NCI-H2171 (cell line): ENCODE results near the gene CAMK2B.
A peak's percentile ranks its signal among the peaks of the same experiment; 100 is the strongest.

Experiments used
- DNase-seq: peaks from one replicate; lab custom pipeline; 2025; lab: John Stamatoyannopoulos, UW

Gene CAMK2B

DNA sequence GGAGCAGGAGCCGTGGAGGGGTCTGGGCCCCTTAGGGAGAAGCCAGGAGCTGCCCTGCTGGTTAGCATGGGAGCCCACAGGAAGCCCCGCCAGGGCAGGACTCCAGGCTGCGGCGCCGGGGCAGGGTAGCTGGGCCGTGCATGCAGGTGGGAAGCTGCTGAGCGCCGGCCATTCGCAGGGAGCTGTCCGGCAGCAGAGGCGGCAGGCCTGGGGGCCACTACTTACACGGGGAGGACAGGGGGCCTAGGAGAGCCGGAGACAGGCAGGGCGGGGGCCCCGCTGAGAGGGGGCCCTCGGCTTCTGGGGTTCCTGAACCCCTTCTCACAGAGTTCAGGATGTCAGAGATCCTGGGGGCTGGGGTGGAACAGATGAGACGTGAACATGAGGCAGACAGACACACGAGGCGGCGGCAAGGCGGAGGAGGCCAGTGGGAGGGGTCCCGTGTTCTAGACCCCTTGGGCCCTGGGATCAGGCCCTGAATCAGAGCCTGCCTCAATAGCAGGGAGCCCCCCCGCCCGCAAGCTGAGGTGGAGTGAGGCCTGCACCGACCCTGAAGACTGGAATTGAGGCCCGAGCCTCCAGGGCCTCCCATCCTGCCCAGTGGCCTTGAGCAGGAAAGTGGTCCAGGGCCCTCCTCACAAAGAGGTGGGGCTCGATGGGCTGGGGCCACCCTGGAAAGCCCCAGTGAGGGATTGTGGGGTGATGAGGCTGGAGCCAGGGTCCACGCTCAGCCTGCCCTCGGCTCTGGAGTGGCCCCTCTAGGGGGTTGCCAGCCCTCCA lies 96.6 kb downstream of the CAMK2B start:
- no peak for DNase-seq

GRCh38 chr7:44227911-44228310 lies 97.5 kb downstream of the CAMK2B start:
- no peak for DNase-seq

GRCh38 chr7:44226396-44226753 lies 99.0 kb downstream of the CAMK2B start:
- DNase-seq: no peak

DNA sequence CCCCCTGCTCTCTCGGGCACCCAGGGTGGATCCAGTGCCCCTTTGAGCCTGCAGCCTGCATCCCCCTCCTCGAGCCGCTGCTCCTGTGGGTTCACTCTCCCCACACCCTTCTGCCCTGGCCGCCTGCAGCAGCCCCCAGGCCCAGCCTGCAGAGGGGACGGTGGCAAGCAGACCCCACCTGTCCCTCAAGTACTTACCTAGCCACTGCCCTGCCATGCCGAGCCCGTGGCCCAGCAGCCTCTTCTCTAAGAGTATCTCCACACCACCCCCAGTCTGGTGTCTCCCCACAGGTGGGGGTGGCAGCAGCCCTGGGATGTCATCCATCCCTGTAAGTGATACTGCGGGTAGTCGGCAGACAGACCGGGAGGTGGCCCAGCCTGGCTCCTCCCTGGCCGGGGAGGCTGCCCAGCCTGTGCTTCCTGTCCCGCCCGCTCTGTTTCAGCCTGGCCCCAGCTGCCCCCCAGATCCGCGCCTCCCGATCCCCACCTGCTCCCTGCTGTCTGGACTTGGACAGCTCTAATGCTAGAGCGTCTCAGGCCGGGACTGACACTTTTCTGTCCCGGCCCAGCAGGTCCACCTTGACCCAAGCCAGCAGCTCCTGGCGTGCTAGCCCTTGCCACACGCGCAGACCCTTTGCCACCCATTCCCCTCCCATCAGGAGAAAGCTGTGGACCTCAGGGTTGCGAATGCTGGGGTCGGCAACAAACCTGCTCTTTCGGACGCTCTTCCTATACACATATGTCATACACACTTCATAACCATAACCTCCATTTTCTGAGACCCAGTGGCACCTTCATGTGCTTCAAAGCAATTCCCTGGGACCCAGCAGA lies 99.6 kb downstream of the CAMK2B start:
- no peak for DNase-seq

DNA sequence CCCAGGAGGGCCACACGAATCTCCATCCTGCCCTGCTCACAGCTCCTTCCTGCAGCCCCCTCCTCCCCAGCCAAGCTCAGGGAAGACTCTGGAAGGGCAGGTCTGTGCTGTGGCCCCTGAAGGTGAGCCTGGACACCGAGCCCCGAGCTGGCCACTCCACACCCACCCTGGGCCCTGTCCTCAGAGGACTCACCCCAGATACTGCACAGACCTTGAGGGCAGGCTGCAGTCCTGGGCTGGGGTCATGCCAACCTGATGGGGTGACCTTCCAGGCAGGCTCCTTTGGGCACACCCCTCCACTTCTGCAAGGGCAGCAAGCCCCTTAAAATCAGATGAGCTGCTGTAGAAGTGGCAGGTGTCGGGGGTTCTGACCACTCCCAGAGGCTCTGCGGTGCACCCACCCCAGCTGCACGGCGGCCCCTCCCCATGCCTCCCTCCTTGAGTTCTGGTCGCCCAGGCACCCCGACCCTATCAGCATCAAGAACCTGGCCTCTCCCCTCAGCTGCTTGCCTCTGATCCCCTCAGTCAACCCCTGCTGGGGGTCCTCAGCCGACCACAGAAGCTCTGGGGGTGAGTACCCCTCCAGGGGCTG lies 100.3 kb downstream of the CAMK2B start:
- no peak for DNase-seq

GRCh38 chr7:44224080-44224973 lies 101.1 kb downstream of the CAMK2B start:
- peak; percentile 19 for DNase-seq

DNA sequence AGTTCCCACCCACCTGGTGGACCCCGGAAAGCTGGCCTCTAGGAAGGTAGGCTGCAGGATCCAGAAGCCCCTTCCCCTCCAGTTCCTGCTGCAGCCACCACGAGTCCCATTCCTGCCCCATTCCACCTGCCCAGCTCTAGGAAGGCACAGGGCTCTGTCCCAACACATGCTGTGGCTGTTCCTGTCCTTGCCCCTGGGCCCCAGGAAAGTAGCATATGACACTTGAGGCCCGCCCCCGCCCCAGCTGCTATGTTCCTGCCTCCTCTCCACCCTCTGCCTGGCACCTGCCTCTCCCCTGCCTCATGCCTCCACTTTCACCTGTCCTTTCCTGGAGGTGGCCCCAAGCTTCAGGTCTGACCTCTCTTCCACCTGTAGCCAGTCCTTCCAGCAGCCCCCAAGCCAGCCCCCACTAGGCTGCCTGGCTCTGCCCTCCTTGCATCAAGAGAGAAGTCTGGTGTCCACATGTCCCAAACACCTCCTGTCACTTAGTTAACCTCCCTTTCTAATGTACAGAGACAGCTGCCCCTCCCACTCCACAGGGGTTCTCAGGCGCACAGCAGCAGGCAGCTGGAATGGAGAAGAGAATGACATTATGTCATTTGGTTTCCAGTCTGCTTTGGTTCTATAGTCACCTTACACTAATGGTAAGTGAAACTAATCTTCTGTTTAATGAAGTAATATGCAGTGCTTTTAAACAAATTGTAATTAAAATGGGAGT lies 101.9 kb downstream of the CAMK2B start:
- DNase-seq: peak; percentile 43

GRCh38 chr7:44222776-44223261 lies 102.6 kb downstream of the CAMK2B start:
- DNase-seq: peak; percentile 23

GRCh38 chr7:44222074-44222473 lies 103.3 kb downstream of the CAMK2B start:
- DNase-seq: peak; percentile 57

- no peak for DNase-seq
Observed at GRCh38 chr7:44221231-44221791, 104.1 kb downstream of the CAMK2B start.

- DNase-seq: no peak
Observed at GRCh38 chr7:44220358-44221112, 104.9 kb downstream of the CAMK2B start.

GRCh38 chr7:44220046-44220357 lies 105.4 kb downstream of the CAMK2B start:
- DNase-seq: no peak

DNA sequence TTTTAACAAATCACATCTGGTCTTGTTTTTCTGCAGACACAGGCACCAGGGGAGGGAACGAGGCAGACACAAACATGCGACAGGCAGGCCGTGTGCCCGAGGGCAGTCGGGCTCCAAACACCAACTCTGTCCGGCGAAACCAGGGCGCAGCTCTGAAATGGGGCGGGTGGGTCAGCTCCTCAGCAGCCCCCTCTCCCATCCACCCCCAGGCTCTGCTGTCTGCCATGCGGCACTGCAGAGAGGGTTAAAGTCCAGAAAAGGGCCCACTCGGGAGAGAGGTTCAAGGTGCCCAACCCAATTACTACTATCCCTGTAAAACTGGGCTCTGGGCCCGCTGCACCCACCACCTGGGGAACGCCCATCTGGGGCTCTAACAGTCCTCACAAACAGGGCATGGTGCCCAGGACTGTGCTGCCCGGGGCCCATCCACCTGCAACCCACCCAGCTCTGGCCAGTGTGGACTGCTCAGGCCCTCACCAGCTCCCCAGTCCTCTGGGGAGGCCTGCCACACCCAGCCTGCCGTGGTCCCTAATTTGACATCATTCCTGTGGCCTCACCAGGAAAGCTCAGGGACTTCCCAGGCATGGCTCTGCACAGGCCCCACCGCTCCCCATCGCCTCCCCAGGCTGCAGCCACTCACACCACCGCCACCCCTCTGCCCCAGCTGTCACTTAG lies 105.9 kb downstream of the CAMK2B start:
- no peak for DNase-seq

GRCh38 chr7:44218418-44219201 lies 106.8 kb downstream of the CAMK2B start:
- DNase-seq: peak; percentile 87

DNA sequence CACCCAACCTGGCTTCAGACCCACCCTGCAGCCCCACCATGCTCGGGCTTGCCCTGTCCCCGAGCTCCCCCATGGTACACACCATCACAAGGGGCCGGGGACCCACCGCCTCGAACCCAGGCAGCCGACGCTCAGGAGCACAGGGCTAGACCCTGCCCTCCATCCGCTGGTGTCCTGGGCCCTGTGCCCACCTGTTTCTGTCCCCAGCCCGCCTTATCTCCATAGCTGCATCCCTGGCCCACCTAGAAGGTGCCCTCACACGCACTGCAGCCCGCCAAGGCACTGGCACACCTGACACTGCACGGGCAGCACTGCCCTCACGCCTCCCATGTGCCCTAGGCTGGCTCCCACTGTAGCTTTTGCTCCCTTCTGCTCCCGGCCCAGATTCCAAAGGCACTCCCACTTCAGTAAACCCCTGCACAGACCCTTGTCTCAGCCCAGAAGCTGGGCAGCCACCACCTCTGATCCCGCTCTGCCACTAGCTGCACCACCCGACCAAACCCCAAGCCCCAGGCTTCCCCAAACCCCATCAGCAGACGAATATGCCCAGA lies 107.5 kb downstream of the CAMK2B start:
- DNase-seq: no peak

- no peak for DNase-seq
Observed at GRCh38 chr7:44217223-44217714, 108.1 kb downstream of the CAMK2B start.

- no peak for DNase-seq
Observed at GRCh38 chr7:44216521-44217222, 108.7 kb downstream of the CAMK2B start.

GRCh38 chr7:44216019-44216418 lies 109.4 kb downstream of the CAMK2B start:
- DNase-seq: peak; percentile 62
